Measurements from ENCODE around the gene REXO1. TPM values are rescaled to one million over a fixed set of nuclear protein-coding genes. Genes with fewer than 3 reads are reported as not detected.

The REXO1 gene
- polyA plus RNA-seq, 3 donors, result 2.8 to 60.8 (median 3.0) TPM

DNA sequence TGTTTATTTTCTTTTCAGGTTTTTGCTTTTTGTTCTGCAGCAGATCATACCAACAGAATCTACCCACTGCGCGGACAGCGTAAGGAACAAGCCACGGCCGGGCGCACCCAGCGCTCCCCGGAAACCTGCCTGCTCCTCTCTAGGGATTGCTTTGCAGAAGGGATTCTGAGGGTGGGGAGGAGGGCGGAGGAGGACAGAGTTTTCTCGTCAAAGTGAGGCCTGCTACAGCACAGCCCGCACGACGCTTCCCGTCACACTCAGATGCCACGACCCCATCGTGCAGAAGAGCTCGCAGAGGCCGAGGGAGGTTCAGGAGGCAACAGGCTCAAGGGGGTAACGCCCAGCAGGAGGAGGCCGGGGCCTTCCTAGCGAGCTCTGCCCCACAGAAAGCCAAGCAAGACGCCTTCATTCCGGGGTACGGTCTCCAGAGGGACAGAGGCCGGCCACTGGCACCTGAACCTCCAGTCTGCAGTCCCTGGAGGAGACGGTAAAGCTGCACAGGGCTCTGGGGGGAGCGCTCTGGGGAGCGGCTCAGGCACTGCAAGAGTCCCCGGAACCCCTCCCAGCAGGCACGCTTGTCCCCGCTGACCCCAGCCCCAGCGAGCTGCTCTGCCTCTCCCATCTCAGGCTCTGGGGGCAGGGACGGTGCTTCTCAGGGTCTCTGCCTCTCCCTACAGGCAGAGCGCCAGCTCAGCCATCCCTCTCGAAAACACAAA lies 6.9 kb downstream of the REXO1 start:
- H3K27me3 ChIP-seq (ENCODE audit: control insufficient read depth in 2 of 2, insufficient read depth in 2 of 2, low read length in 2 of 2), result no peaks in the 10 kb centered on the region
- intact Hi-C loops (cut with micrococcal nuclease), result no loop called here
- H3K4me2 ChIP-seq (replicated peaks; ENCODE audit: extremely low read depth, low read length, poor library complexity, severe bottlenecking), result no peak overlapping the region
- Mint-ChIP-seq H3K27me3 (ENCODE audit: low read depth in 3 of 3) (peaks cover 0 to 1% (median 0%) of the 10 kb centered on the region in 3 donors), H3K36me3 (peaks cover 9 to 53% of the 10 kb centered on the region in 2 donors), H3K4me1 (peaks cover 46% of the 10 kb centered on the region), H3K9me3 (no peaks in the 10 kb centered on the region), H3K4me3 (no peak overlapping the region), H3K27ac (peak overlapping the region in 1 of 7 donors; percentile 67)
- H4K20me1 ChIP-seq (ENCODE audit: insufficient read depth, low read length), result peaks cover 100% of the 10 kb centered on the region
- DNase-seq, result no peak
- no peak overlapping the region for H3K4me3 ChIP-seq (replicated peaks in 1 of 3; ENCODE audit: low read depth in 2 of 3, low read length in 3 of 3)
- H3K9ac ChIP-seq (ENCODE audit: insufficient read depth, low read length, poor library complexity, severe bottlenecking), result no peak overlapping the region
- H3K79me2 ChIP-seq (ENCODE audit: insufficient read depth, low read length), result peaks cover 100% of the 10 kb centered on the region
- H2AFZ ChIP-seq (ENCODE audit: insufficient read depth, low read depth, low read length, poor library complexity, severe bottlenecking), result no peak overlapping the region
- TF ChIP-seq, protein P1, sequence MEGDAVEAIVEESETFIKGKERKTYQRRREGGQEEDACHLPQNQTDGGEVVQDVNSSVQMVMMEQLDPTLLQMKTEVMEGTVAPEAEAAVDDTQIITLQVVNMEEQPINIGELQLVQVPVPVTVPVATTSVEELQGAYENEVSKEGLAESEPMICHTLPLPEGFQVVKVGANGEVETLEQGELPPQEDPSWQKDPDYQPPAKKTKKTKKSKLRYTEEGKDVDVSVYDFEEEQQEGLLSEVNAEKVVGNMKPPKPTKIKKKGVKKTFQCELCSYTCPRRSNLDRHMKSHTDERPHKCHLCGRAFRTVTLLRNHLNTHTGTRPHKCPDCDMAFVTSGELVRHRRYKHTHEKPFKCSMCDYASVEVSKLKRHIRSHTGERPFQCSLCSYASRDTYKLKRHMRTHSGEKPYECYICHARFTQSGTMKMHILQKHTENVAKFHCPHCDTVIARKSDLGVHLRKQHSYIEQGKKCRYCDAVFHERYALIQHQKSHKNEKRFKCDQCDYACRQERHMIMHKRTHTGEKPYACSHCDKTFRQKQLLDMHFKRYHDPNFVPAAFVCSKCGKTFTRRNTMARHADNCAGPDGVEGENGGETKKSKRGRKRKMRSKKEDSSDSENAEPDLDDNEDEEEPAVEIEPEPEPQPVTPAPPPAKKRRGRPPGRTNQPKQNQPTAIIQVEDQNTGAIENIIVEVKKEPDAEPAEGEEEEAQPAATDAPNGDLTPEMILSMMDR (IDR thresholded peaks at IDR 0.05), result no peak
- H3K9me3 ChIP-seq (replicated peaks in 1 of 2; ENCODE audit: control insufficient read depth in 1 of 2, insufficient read depth in 1 of 2, low read length in 2 of 2), result no peaks in the 10 kb centered on the region
- 93% methylated on average over 23 of the region's 35 CpGs for WGBS (ENCODE audit: insufficient coverage)
- no peak overlapping the region for H3K27ac ChIP-seq (ENCODE audit: low read depth in 1 of 2, low read length in 2 of 2)
- peaks cover 15 to 37% of the 10 kb centered on the region in 2 donors for H3K4me1 ChIP-seq (ENCODE audit: control insufficient read depth in 1 of 2, insufficient read depth in 2 of 2, low read length in 2 of 2)
- H3K36me3 ChIP-seq (replicated peaks in 1 of 2; ENCODE audit: control insufficient read depth in 1 of 2, insufficient read depth in 2 of 2, low read length in 2 of 2), result peaks cover 11 to 30% of the 10 kb centered on the region in 2 donors

DNA sequence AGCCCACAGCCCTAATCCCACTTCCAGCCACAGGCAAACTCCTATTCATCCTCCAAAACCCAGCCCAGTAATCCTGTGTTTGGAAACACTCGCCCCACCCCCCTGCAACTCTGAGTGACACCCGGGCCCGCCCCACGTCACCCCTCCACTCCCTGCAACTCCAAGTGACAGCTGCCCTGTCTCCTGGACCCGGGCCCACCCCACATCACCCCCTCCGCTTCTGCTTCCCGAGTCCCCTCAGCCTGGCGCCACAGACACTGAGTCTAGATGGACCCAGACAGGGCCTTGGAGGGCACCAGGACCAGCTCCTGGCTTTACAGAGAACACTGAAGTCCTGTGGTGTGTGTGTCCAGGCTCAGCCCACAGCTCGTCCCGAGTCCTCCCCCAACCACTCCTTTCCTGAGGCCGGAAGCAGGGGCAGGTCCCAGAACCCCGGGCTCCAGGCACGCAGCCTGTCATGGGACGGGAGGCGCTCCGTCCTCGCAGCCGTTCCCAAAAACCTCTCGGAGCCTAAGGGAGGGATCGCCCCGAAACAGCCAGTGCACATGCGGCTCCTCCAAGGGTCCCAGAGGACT lies 7.7 kb downstream of the REXO1 start:
- no peak overlapping the region for H3K9ac ChIP-seq (ENCODE audit: insufficient read depth, low read length, poor library complexity, severe bottlenecking)
- intact Hi-C loops (cut with micrococcal nuclease), result no loop called here
- H3K36me3 ChIP-seq (replicated peaks in 1 of 2; ENCODE audit: control insufficient read depth in 1 of 2, insufficient read depth in 2 of 2, low read length in 2 of 2), result peaks cover 11 to 24% of the 10 kb centered on the region in 2 donors
- no peak overlapping the region for H3K4me3 ChIP-seq (replicated peaks in 1 of 3; ENCODE audit: low read depth in 2 of 3, low read length in 3 of 3)
- H3K27me3 Mint-ChIP-seq (ENCODE audit: low read depth in 3 of 3), result no peaks in the 10 kb centered on the region
- H3K79me2 ChIP-seq (ENCODE audit: insufficient read depth, low read length), result peaks cover 100% of the 10 kb centered on the region
- peaks cover 100% of the 10 kb centered on the region for H4K20me1 ChIP-seq (ENCODE audit: insufficient read depth, low read length)
- H3K4me3 Mint-ChIP-seq, result no peak overlapping the region
- H3K9me3 Mint-ChIP-seq, result no peaks in the 10 kb centered on the region
- no peaks in the 10 kb centered on the region for H3K27me3 ChIP-seq (ENCODE audit: control insufficient read depth in 2 of 2, insufficient read depth in 2 of 2, low read length in 2 of 2)
- H3K4me2 ChIP-seq (replicated peaks; ENCODE audit: extremely low read depth, low read length, poor library complexity, severe bottlenecking), result no peak overlapping the region
- H3K4me1 Mint-ChIP-seq, result peaks cover 38% of the 10 kb centered on the region
- peak overlapping the region in 3 of 7 donors; percentile 19 to 63 (median 58) for H3K27ac Mint-ChIP-seq
- H3K27ac ChIP-seq (ENCODE audit: low read depth in 1 of 2, low read length in 2 of 2), result peak overlapping the region in 1 of 2 donors; percentile 31
- TF ChIP-seq, protein P1 (IDR thresholded peaks at IDR 0.05), result no peak
- peaks cover 13 to 30% of the 10 kb centered on the region in 2 donors for H3K4me1 ChIP-seq (ENCODE audit: control insufficient read depth in 1 of 2, insufficient read depth in 2 of 2, low read length in 2 of 2)
- H3K36me3 Mint-ChIP-seq, result peaks cover 6 to 49% of the 10 kb centered on the region in 2 donors
- no peak for DNase-seq
- no peak overlapping the region for H2AFZ ChIP-seq (ENCODE audit: insufficient read depth, low read depth, low read length, poor library complexity, severe bottlenecking)
- 77% methylated on average over 22 of the region's 22 CpGs for WGBS (ENCODE audit: insufficient coverage)
- no peaks in the 10 kb centered on the region for H3K9me3 ChIP-seq (replicated peaks in 1 of 2; ENCODE audit: control insufficient read depth in 1 of 2, insufficient read depth in 1 of 2, low read length in 2 of 2)

Measured in CD14-positive monocyte (primary cell).